Hypothalamus (tissue), 51 donors: ENCODE measurements around the gene DOCK3.
"Not testable (repeated sequence)": the region's sequence is repeated elsewhere in the genome, so short reads cannot be mapped to it uniquely, and the experiment has no call there.

Source experiments
- DNase-seq, 51 donors: peaks; one replicate each; lab custom pipeline; 2025; lab: John Stamatoyannopoulos, UW

Gene DOCK3

DNA sequence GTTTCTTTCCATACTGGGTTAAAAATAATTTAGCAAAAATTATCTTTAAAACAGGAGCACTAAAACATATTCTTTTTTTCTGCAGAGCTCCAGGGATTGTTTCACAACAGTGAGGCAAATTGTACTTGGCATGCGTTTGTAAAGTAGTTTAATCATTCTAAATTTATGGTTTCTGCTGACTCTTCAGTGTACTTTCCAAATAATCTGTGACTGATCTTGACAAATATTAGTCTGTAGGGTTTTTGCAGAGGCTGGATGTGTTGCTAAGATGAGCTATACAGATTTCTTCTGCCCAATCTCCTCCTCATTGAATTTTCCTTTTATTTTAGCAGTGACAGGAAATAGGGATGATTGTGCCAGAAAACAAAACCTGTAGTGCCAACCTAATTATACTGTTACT lies 382.4 kb downstream of the DOCK3 start:
- peak in 1 of 51 donors; percentile 21 for DNase-seq

DNA sequence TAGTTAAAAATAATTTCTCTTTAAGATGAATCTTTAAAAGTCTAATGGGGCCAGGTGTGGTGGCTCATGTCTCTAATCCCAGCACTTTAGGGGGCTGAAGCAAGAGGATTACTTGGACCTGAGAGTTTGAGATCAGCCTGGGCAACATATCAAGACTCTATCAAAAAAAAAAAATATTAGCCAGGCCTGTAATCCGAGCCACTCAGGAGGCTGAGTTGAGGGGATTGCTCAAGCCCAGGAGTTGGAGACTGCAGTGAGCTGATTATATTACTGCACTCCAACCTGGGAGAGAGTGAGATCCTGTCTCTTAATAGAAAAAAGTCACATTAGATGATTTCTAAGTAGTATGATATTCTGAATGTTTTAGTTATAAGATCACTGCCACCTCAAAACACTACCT lies 388.3 kb downstream of the DOCK3 start:
- no peak for DNase-seq

GRCh38 chr3:51075221-51075775 lies 400.6 kb downstream of the DOCK3 start:
- DNase-seq: no peak

DNA sequence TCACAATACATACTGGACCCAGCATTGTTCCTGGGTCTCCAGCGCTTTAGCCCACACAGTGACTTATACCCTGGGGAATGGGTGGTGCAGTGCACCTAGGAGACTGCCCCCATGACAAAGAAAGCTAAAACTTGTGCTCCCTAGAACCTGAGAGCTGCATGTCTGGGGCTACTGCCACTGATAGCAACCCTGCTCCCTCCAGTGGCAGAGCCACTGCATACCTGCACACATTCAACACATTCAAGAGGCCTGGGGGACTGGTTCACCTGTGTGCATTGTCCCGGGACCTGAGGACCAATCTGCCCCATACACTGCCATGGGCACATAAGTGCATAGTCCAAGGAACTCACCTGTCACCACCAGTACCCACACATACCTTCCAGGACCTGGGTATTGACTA lies 407.6 kb downstream of the DOCK3 start:
- DNase-seq: no peak

DNA sequence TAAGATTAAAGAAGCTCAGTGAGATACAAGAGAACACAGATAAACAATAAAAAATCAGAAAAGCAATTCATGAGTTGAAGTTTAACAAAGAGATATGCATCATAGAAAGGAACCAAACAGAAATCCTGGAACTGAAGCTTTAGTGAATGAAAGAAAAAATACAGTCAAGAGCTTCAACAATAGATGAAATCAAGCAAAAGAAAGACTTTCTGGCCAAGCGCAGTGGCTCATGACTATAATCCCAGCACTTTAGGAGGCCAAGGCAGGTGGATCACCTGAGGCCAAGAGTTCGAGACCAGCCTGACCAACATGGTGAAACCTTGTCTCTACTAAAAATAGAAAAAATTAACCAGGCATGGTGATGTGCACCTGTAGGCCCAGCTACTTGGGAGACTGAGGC lies 408.8 kb downstream of the DOCK3 start:
- no peak for DNase-seq

DNA sequence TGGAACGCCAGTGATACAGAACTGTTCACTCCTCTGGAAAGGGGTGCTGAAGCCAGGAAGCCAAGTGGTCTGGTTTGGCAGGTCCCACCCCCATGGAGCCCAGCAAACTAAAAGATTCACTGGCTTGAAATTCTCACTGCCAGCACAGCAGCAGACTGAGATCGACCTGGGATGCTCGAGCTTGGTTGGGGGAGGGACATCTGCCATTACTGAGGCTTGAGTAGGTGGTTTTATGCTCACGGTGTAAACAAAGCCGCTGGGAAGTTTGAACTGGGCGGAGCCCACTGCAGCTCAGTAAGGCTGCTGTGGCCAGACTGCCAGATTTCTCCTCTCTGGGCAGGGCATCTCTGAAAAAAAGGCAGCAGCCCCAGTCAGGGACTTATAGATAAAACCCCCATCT lies 417.4 kb downstream of the DOCK3 start:
- not testable (repeated sequence) for DNase-seq

DNA sequence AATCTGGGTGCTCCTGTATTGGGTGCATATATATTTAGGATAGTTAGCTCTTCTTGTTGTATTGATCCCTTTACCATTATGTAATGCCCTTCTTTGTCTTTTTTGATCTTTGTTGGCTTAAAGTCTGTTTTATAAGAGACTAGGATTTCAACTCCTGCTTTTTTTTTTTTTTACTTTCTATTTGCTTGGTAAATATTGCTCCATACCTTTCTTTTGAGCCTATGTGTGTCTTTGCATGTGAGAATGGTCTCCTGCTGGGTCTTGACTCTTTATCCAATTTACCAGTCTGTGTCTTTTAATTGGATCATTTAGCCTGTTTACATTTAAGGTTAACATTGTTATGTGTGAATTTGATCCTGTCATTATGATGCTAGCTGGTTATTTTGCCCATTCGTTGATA lies 420.1 kb downstream of the DOCK3 start:
- DNase-seq: not testable (repeated sequence)

DNA sequence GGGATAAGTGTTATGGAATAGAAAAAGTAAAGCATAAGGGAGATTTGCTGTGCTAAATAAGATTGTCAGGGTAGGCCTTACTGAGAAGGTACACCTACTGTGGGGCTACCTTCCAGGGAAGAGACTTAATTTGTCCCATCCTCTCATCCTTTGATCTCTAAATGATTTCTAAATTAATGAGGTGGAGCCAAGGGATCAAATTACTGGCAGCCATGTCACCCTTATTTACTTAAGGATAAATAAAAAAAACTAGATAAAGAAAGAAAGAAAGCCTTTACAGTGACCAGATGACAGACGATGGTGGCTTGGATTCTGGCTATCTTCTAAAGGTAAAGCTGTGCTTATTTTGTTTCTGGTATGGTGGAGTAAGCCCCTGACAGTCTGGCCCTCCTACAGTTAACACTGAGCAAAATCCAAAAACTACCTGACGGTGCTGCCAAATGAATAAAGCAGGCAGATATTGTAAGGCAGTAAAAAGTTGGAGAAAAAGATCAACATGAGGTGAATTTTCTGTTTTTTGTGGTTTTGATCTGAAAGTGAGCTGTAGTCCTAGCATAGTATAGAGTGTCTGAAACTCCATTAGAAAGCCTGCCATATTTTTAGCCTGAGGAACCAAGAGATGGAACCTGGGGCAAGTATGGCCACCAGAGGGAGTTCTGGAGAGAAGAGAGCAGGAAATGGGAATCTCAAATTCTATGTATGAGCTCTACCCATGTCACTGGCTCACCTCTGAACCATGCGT lies 425.2 kb downstream of the DOCK3 start:
- DNase-seq: peak in 2 of 51 donors; percentile 1 to 5

GRCh38 chr3:51100536-51100851 lies 425.8 kb downstream of the DOCK3 start:
- no peak for DNase-seq

- no peak for DNase-seq
These were observed 427.7 kb downstream of the DOCK3 start for GRCh38 chr3:51102396-51102795.

- DNase-seq: no peak
These were observed 431.6 kb downstream of the DOCK3 start for GRCh38 chr3:51106242-51106876.

DNA sequence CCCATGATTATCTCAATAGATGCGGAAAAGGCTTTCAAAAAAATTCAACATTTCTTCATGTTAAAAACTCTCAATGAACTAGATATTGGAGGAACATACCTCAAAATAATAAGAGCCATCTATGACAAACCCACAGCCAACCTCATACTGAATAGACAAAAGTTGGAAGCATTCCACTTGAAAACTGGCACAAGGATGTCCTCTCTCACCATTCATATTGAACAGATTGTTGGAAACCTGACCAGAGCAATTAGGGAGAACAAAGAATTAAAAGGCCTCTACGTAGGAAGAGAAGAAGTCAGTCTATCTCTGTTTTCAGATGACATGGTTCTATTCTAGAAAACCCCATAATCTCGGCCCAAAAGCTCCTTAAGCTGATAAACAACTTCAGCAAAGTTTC lies 435.9 kb downstream of the DOCK3 start:
- DNase-seq: no peak

DNA sequence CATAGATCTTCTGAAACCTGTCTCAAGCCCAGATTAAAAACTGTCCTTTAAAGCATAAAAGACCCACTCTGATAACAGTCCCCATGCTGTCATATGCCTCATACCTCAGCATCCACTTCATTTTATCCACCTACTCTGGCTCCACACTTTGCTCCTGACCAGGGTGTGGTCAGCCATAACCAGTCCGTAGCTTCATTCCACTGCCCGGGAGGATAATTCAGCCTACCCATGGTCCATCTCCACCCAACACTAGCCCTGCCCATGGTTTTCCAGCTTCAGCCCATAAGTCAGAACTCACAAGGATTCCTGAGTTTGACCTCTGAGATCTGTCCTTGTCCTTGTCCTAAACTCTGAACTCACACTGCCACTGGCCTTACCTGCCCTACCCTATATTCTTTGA lies 448.2 kb downstream of the DOCK3 start:
- DNase-seq: no peak

DNA sequence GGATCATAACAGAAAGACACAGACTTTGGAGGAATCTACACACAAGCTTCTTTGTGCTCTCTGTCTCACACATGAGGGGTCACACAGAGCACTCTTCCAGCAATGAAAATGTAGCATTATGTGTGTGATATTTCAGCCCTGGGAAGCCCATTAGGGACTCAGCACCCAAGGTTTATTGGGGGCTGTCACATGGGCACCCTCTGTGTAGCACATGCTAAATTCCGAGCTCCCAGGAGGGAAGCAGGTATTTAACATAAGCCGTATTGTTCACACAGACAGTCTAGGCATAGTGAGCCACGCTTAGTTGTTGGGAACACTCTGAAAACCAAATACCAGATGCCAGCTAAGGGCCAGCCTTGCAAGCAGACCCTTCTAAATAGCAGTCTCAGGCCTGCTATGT lies 448.8 kb downstream of the DOCK3 start:
- no peak for DNase-seq

GRCh38 chr3:51131607-51132006 lies 456.9 kb downstream of the DOCK3 start:
- not testable (repeated sequence) for DNase-seq

DNA sequence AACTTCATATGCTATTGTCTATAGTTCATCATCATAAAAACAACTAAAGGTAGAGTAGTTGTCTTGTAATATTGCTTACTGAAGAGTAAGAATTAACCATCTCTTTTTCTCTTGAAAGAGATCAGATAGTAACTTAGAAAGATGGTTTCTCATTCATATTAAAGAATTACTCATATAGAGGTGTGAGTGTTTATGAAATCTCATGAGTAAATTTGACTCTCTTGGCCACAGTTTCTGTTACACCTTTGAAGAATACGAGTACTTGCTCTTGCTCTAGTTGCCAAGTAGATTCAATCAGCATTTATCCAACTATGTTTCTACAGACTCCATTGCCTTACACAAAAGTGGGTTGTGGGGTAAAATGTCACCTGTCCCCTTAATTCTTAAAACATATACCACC lies 463.0 kb downstream of the DOCK3 start:
- DNase-seq: no peak

GRCh38 chr3:51139616-51140015 lies 464.9 kb downstream of the DOCK3 start:
- no peak for DNase-seq

- DNase-seq: no peak
These were observed 466.8 kb downstream of the DOCK3 start for GRCh38 chr3:51141573-51141972.

GRCh38 chr3:51145811-51146585 lies 471.3 kb downstream of the DOCK3 start:
- no peak for DNase-seq

DNA sequence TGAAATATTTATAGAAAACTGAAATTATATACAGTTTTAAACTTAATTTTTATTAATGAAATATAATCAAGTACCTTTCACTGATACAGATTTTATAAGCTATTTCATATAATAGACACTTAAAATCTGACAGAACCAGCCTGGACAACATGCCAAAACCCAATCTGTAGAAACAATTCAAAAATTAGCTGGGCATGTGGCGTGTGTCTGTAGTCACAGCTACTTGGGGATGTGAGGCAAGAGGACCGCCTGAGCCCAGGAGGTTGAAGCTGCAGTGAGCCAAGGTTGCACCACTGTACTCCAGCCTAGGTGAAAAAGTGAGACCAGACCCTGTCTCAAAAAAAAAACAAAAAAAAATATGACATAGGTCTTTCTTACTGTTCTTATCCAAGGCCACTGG lies 472.1 kb downstream of the DOCK3 start:
- DNase-seq: no peak

DNA sequence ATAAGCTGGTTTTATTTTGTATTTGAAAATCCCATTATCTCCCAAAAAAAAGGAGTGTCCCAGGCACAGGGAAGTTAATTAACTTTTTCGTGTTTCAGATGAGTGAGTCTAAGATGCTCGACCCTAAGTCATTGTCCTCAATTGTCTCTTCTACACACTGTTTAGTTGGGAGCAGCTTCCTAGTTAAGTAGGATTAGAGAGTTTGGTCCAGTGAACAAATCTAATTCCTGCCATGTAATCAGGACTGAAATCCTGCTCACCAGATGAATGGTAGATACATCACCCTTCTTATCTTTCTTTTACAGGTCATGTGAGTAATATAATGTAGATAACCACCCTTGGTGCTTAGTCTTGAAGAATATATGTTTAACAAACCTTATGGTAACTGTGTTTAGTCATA lies 481.4 kb downstream of the DOCK3 start:
- DNase-seq: no peak

GRCh38 chr3:51163051-51163450 lies 488.3 kb downstream of the DOCK3 start:
- no peak for DNase-seq
